Measurements from ENCODE around the gene MMP19. TPM values are rescaled to one million over a fixed set of nuclear protein-coding genes. Genes with fewer than 3 reads are reported as not detected.

Gene MMP19
- total RNA-seq, 1 experiment from 2014 or later = 2.3 TPM

- ATAC-seq (no peak), DNase-seq (ENCODE audit: low read depth, low spot score) (no peak)
- ChIA-PET RAD21 (ENCODE audit: low non-redundant PET in 1 of 2, low total read pairs in 2 of 2, uncharacterized antibody in 2 of 2, unreplicated experiment in 2 of 2) (no interaction called here), CTCF (no interaction called here), POLR2A (interaction anchor here (1.1 kb wide), 1 partner anchor 44 kb away, joined by 6 read pairs; the partner anchor contains the start of genes ORMDL2 and SARNP)
- H3K4me2 ChIP-seq (ENCODE audit: low read length) = no peak overlapping the region
- no peaks in the 10 kb centered on the region for H3K36me3 ChIP-seq (ENCODE audit: control insufficient read depth in 1 of 2, insufficient read depth in 2 of 2, low read length in 2 of 2)
- H2AFZ ChIP-seq (ENCODE audit: low read depth, low read length, poor library complexity, severe bottlenecking) = no peak overlapping the region
- H3K4me1 ChIP-seq (ENCODE audit: control insufficient read depth in 1 of 2, insufficient read depth in 2 of 2, low read length in 2 of 2) = no peaks in the 10 kb centered on the region
- TF ChIP-seq YY1 (IDR thresholded peaks at IDR 0.05; ENCODE audit: extremely low read depth, insufficient replicate concordance, low read depth, low read length) (no peak), RAD21 (IDR thresholded peaks at IDR 0.05; ENCODE audit: low read depth) (no peak), ZFX (IDR thresholded peaks at IDR 0.05) (no peak), REST (IDR thresholded peaks at IDR 0.05; ENCODE audit: low read depth) (no peak), POLR2A (IDR thresholded peaks at IDR 0.05; ENCODE audit: borderline replicate concordance, extremely low read depth, insufficient read depth, insufficient read length) (no peak), SRF (IDR thresholded peaks at IDR 0.05; ENCODE audit: low read depth) (no peak), FOSL1 (IDR thresholded peaks at IDR 0.05; ENCODE audit: low read depth) (no peak), ZNF274 (IDR thresholded peaks at IDR 0.05; ENCODE audit: low read depth, low read length) (no peak), JUND (IDR thresholded peaks at IDR 0.05) (no peak), SIN3A (IDR thresholded peaks at IDR 0.05; ENCODE audit: low read depth) (no peak), SP1 (IDR thresholded peaks at IDR 0.05; ENCODE audit: low read depth) (no peak), ELF1 (IDR thresholded peaks at IDR 0.05; ENCODE audit: borderline replicate concordance, low read depth) (no peak)
- TF ChIP-seq, protein P1, sequence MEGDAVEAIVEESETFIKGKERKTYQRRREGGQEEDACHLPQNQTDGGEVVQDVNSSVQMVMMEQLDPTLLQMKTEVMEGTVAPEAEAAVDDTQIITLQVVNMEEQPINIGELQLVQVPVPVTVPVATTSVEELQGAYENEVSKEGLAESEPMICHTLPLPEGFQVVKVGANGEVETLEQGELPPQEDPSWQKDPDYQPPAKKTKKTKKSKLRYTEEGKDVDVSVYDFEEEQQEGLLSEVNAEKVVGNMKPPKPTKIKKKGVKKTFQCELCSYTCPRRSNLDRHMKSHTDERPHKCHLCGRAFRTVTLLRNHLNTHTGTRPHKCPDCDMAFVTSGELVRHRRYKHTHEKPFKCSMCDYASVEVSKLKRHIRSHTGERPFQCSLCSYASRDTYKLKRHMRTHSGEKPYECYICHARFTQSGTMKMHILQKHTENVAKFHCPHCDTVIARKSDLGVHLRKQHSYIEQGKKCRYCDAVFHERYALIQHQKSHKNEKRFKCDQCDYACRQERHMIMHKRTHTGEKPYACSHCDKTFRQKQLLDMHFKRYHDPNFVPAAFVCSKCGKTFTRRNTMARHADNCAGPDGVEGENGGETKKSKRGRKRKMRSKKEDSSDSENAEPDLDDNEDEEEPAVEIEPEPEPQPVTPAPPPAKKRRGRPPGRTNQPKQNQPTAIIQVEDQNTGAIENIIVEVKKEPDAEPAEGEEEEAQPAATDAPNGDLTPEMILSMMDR (IDR thresholded peaks at IDR 0.05 in 2 of 3, conservative IDR thresholded peaks at IDR 0.05 in 1 of 3; ENCODE audit: borderline replicate concordance in 1 of 3, insufficient read depth in 1 of 3, low read depth in 2 of 3, low read length in 2 of 3) = no peak
- no peaks in the 10 kb centered on the region for H3K79me2 ChIP-seq (ENCODE audit: insufficient read depth, low read length)
- no peak overlapping the region for H3K4me3 ChIP-seq (replicated peaks in 1 of 2; ENCODE audit: low read depth in 1 of 2, low read length in 2 of 2)
- H3K9me3 ChIP-seq (ENCODE audit: control insufficient read depth in 1 of 2, insufficient read depth in 1 of 2, low read depth in 1 of 2, low read length in 2 of 2) = no peaks in the 10 kb centered on the region; a peak in 1 of 4 replicates
- H3K9me2 ChIP-seq (ENCODE audit: insufficient read depth) = no peaks in the 10 kb centered on the region
- no peak overlapping the region for H3K27ac ChIP-seq (ENCODE audit: low read depth, low read length)
- no peaks in the 10 kb centered on the region for H3K27me3 ChIP-seq (ENCODE audit: insufficient read depth, low read length)
- no peak overlapping the region for H3K9ac ChIP-seq (ENCODE audit: low read length)
- no peaks in the 10 kb centered on the region for H4K20me1 ChIP-seq (ENCODE audit: insufficient read depth)
- BruUV-seq (replicated peaks) = no TSS peak
- intact Hi-C loops (cut with micrococcal nuclease) = no loop called here
Observed at GRCh38 chr12:55861871-55862270, 19.1 kb upstream of the MMP19 start.
